GM18951 (cell line): ENCODE data around the gene CHST15.

Source experiments
- POLR2A ChIP-seq: IDR thresholded peaks from 4 replicates; pipeline ENCODE4 v1.6.1; 2011; ENCODE audit warnings: mild to moderate bottlenecking; ENCODE audit not compliant: insufficient read length, insufficient read depth; ENCODE audit errors: extremely low read depth
- in situ Hi-C: fragments of 300-500 bp; cut with MboI; formaldehyde crosslinking; loops from one replicate; pipeline ENCODE4 v1.12.0; 2022; ENCODE audit warnings: low sequenced_read_pairs, mixed read lengths, inconsistent platforms; ENCODE audit not compliant: unreplicated experiment

The CHST15 gene

DNA sequence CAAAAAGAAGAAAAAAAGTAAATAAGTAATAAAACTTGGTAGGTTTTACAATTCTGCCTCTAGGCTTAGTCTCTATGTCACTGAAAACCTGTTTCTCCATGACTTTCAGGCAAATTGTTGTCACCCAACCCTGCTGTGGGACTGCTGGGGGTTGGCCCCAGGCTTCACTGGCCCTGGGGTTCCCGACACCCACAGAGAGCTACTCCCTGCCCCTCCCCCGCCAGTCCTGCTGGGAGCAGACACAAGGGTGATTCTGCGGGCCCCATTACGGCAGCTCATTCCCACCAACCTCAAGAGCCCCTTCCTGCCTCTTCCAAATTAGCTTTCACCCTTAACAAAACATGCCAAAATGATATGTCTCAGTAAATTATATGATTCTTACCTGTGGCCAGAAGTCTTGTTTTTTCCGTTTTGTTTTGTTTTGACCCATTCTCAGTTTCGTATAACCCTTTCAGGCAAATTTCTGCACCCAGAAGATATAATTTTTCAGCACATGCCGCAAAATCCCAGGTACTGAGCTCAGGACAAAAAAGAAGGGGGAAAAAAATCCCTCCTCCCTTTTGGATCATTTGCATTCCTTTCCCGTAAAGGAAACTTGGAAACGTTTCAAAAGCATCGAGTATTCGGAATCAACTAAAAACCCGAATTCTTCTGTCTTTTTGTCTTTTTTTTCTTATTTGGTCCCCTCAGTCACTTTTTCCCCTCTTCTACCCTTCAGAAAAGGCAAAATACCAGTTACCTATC, 27.8 kb downstream of the CHST15 start:
- in situ Hi-C loops: no loop called here

DNA sequence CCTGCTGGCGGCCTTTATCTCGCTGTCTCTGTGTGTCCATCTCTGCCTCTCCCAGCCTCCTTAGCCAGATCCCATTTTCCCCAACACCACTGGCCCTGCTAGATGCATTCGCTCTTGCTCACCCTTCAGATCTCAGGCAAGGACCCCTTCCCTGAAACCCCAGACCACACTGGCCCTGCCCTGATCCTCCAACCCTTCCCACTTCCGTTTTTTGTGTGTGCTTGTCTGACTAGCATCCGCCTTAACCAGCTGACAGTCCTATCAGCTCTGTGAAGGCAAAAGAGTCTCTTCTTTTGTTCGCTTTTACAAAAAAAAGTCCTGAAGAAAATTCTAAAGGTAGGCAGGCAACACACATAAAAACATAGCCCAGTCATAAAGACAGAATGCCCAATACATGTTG, 28.7 kb downstream of the CHST15 start:
- in situ Hi-C loops: no loop called here
- no peak for TF ChIP-seq POLR2A

More for the DNA sequence above, 27.8 kb downstream of the CHST15 start:
- no peak for TF ChIP-seq POLR2A

DNA sequence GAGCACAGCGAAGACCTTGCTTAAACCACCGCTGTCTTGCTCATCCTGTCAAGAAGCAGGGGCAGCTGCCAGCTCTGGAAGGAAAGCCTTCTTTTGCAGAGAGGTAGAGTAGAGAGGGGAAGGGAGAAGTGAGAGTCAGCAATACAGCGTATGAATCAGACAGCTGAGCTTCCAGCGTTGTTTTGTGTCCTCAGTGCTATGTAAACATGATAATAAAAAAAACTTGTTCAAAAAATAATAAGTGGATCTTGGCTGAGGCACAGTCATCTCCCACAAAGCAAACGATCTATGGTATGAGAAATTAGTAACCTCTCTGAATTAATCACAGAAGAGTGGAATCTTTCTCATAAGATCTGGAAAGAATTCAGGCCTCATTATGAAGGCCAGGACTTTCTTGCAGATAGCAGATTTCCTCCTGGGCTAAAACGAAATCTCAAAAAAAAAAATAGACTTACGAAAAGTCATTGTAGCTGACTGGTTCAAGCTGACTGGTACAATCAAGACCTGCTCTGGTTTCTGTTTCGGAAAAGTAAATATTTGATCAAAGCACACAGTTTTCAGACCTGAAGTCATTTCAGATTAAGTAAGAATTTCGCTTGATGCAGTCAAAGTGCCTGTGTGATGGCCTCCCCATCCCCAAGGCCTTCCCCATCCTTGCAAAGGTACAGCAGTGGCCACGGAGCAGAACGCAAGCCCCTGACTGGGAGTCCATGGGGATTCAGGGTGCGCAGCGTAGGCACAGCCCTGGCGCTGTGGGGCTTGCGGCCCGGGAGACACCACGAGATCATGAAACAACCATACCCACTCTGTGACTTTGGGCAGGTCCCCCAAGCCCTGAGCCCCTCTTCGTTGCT, 29.4 kb downstream of the CHST15 start:
- in situ Hi-C loops: no loop called here
- no peak for TF ChIP-seq POLR2A

DNA sequence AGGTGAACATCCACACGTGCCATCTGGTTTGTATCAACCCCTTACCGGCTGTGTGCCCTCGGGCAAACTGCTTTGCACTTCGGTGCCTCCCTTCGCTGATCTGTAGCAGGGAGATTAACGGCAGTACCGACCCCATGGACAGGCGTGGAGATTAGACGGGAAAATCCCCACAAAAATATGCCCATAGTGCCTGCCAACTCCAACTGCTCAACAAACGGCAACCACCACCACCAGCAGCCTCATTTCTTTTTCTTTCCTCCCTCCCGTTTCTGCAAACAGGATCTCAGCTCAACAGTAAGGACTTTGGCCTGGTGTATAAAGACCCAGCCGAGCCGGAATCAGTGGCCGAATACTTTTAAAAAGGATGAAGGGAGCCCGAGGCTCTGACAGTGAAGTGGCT, 31.0 kb downstream of the CHST15 start:
- TF ChIP-seq POLR2A: no peak

DNA sequence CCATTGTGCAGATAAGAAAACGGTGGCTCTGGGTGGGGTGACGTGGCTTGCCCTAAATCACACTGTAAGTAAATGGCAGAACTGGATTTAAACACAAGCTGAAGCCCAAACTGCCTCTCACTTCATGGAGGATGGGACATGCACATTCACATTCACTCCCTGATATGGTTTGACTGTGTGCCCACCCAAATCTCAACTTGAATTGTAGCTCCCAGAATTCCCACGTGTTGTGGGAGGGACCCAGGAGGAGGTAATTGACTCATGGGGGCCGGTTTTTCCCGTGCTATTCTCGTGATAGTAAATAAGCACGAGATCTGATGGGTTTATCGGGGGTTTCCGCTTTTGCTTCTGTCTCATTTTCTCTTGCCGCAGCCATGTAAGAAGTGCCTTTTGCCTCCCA, 32.4 kb downstream of the CHST15 start:
- in situ Hi-C loops: no loop called here
- no peak for TF ChIP-seq POLR2A

More for the DNA sequence above, 31.0 kb downstream of the CHST15 start:
- in situ Hi-C loops: no loop called here

DNA sequence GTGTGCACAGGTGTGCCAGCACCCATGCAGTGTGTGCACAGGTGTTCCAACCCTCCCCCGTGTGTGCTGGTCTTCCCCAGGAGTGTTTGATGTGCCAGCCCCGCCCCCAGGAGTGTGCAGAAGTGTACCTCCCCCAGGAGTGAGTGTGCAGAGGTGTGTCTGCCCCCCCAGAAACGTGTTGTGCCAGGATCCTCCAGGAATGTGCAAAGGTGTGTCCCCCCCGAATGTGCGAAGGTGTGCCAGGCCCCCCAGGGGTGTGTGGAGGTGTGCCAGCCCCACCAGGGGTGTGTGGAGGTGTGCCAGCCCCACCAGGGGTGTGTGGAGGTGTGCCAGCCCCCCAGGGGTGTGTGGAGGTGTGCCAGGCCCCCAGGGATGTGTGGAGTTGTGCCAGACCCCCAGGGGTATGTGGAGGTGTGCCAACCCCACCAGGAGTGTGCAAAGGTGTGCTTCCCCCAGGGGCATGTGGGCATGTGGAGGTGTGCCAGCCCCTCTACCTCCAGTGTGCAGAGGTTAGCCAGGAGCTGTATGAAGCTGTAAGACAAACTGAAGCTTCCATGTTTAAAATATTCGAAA, 33.2 kb downstream of the CHST15 start:
- TF ChIP-seq POLR2A: no peak
- in situ Hi-C loops: no loop called here

DNA sequence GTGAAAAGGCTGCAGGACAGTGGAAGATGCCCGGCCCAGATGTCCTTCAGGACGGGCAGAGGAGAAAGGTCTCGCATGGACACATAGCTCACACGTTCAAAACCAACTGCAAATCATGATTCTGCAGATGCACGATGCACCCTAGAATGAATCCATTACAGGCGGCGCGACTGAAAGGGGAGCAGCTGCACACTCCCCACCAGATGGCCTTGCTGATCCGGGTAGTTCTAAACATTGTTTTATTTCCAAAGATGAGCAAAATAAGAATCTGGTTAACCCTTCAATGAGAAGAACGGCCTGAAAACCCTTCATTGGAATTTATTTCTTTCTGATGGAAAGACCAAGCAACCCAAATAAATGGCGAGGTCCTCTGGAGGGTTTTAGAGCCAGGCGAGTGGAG, 33.8 kb downstream of the CHST15 start:
- TF ChIP-seq POLR2A: no peak
- in situ Hi-C loops: no loop called here

DNA sequence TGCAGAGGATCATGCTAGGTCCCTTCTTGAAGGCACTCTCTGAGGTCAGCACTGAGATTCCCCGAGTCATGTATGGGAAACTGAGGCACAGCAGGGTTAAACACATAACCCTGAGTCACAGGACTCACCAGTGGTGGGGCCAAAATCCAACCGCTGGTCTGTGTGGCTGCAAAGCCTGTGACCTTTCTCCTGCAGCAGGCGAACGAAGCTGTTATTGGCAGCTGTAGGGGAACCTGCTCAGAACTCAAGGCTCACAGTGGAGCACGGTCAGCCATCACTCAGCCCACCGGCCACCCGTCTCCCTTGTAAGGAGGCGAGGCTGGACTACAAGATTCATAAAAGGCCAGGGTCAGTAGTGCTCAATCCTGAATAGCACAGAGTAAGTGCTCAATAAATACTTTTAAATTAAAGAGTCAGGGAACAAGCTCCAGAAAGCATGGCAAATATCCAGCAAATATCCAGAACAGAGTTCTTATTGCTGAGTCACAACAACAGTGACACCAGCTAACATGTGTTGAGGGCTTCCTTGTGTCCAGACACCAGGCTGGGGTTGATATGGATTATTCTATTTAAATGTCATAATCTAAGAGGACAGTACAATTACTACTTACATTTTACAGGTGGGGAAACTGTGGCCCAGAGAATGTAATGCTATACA, 34.9 kb downstream of the CHST15 start:
- in situ Hi-C loops: no loop called here
- TF ChIP-seq POLR2A: no peak

DNA sequence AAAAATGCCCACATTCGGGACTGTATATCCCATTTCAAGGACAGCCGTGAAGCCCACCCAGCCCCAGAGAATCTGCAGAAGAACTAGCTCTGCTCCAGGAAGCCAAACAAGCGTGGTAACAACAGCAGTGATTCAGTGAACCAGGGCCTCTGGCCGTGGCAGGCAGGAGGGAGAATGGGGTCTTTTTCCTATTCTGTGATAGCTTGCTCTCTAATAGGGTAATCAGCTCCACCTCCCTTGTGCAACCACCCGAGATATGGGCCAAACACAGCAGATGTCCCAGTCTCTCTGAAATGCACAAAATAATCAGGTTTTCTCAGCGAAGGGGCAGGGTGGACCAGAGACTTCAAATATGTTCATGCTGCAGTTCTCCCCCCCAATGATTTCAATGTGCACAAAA, 35.8 kb downstream of the CHST15 start:
- in situ Hi-C loops: no loop called here

DNA sequence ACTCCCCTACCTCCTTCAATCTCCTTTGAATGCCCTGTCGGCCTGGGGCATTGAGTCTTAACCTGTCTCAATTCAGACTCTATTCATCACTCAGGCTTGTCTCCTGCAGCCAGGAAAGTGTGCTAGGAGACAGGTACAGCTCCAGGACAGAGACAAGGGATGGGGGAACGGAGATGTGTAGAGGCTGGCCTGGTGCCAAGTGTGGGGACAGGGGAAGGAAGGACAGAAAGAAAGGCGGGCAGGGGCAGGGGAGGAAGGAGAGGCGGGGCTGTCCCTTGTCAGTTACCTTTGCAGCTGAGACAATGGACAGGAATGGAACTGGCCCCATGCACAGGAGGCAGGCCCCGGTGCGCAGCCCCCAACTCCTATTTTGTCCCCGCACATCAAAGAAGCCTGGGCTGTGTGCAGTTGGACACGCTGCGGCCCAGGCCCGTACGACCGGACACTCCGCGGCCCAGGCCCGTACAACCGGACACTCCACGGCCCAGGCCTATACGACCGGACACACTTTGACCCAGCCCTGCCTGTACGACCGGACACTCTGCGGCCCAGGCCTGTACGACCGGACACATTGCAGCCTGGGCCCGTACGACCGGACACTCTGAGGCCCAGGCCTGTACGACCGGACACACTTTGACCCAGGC, 36.9 kb downstream of the CHST15 start:
- in situ Hi-C loops: no loop called here
- no peak for TF ChIP-seq POLR2A

More for the DNA sequence above, 35.8 kb downstream of the CHST15 start:
- TF ChIP-seq POLR2A: no peak

DNA sequence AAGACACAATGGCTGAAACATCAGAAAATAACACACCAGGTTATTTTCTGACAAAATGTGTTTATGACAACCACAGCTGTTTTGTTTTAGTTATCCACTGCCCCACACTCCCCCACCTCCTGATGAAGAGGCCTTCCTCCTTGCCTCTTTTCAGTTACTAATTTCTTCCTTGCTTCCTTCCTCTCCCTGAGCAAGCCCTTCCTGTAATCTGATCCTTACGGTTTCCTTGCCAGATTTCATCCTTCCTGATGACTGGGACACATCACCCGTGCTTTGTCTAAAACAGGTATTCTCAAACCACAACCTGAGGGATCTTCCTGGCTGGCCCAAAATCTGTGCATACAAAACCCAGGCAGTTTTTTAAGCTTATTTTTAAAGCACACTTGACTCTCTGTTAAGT, 39.4 kb downstream of the CHST15 start:
- in situ Hi-C loops: no loop called here
- TF ChIP-seq POLR2A: no peak

DNA sequence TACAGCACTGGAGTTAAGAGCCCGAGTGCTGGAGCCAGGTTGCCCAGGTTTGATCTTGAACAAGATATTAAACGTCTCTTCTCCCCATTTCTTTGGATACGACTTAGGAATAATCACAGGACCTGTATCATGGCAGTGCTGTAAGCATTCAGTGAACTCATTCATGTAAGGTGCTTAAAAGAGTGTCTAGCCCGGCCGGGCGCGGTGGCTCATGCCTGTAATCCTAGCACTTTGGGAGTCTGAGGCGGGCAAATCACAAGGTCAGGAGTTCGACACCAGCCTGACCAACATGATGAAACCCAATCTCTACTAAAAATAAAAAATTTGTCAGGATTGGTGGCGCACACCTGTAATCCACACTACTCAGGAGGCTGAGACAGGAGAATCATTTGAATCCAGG, 40.8 kb downstream of the CHST15 start:
- no peak for TF ChIP-seq POLR2A
- in situ Hi-C loops: no loop called here
